Endothelial cell of umbilical vein (primary cell): ENCODE results near the gene TMEM158.

Experiments used
- EZH2 ChIP-seq: IDR thresholded peaks from 2 replicates; pipeline ENCODE4 v1.6.1; 2012; ENCODE audit warnings: borderline replicate concordance, low read depth, mild to moderate bottlenecking, moderate library complexity, low read length, inconsistent platforms; ENCODE audit not compliant: severe bottlenecking
- FOS ChIP-seq: IDR thresholded peaks from 2 replicates; pipeline ENCODE4 v1.6.1; 2011; ENCODE audit warnings: mild to moderate bottlenecking, low read length, moderate library complexity, borderline replicate concordance; ENCODE audit not compliant: insufficient read depth
- JUN ChIP-seq: IDR thresholded peaks from 2 replicates; pipeline ENCODE4 v1.6.1; 2011; ENCODE audit warnings: borderline replicate concordance, low read depth; ENCODE audit not compliant: insufficient read length, insufficient read depth
- MAX ChIP-seq: IDR thresholded peaks from 2 replicates; pipeline ENCODE4 v1.6.1; 2011; ENCODE audit not compliant: insufficient read depth, insufficient read length
- MYC ChIP-seq: IDR thresholded peaks from one replicate; pipeline ENCODE4 v1.6.1; 2011; ENCODE audit warnings: mild to moderate bottlenecking, low read depth, low read length
- POLR2A ChIP-seq: IDR thresholded peaks from 2 replicates; pipeline ENCODE4 v1.6.1; 2012; ENCODE audit warnings: low read depth, mild to moderate bottlenecking, control low read depth, low read length
- POLR2AphosphoS5 ChIP-seq: IDR thresholded peaks from 2 replicates; pipeline ENCODE4 v1.6.1; 2012; ENCODE audit warnings: low read depth, mild to moderate bottlenecking, control low read depth, low read length, moderate library complexity; ENCODE audit not compliant: insufficient read depth
- TF ChIP-seq, protein P1 (sequence below), 2 donors: IDR thresholded peaks; 1 replicate in 1 of 2; 2 replicates in 1 of 2; pipeline ENCODE4 v1.5.1; 2011; ENCODE audit warnings: low read length in 2 of 2, mild to moderate bottlenecking in 2 of 2, moderate library complexity in 2 of 2, control low read depth in 1 of 2, inconsistent platforms in 1 of 2, low read depth in 1 of 2; ENCODE audit not compliant: insufficient read depth in 1 of 2; ENCODE audit errors: extremely low read depth in 1 of 2

DNA sequence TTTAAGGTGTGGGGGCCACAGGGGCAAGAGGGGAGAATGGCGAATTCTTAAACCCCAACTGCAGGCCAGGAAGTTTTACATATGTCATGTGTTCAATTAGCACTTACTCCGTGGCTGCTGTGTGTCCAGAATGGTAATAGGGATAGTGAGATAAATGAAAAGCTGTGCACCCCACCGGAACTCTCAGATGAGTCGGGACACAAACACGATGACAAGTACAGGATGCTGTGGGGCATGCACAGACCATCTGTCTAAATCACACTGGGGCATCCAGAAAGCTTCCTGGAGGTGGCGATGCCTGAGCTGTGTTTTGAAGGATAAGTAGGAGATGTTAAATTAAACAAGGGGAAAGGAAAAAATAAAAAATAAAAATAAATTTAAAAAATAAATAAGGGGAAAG is 18.3 kb upstream of the TMEM158 start:
- TF ChIP-seq MAX (no peak), POLR2A (no peak), POLR2AphosphoS5 (no peak), EZH2 (no peak), FOS (no peak), MYC (no peak), JUN (no peak)
- TF ChIP-seq, protein P1, sequence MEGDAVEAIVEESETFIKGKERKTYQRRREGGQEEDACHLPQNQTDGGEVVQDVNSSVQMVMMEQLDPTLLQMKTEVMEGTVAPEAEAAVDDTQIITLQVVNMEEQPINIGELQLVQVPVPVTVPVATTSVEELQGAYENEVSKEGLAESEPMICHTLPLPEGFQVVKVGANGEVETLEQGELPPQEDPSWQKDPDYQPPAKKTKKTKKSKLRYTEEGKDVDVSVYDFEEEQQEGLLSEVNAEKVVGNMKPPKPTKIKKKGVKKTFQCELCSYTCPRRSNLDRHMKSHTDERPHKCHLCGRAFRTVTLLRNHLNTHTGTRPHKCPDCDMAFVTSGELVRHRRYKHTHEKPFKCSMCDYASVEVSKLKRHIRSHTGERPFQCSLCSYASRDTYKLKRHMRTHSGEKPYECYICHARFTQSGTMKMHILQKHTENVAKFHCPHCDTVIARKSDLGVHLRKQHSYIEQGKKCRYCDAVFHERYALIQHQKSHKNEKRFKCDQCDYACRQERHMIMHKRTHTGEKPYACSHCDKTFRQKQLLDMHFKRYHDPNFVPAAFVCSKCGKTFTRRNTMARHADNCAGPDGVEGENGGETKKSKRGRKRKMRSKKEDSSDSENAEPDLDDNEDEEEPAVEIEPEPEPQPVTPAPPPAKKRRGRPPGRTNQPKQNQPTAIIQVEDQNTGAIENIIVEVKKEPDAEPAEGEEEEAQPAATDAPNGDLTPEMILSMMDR (IDR thresholded peaks at IDR 0.05; ENCODE audit: extremely low read depth in 1 of 2, insufficient read depth in 1 of 2, low read depth in 1 of 2, low read length in 2 of 2), result no peak
